Breast epithelium (tissue), 4 donors: ENCODE data around the gene CDV3. TPM values are rescaled to one million over a fixed set of nuclear protein-coding genes. Genes with fewer than 3 reads are reported as not detected.

ENCODE experiments used
- DNase-seq, 2 donors: peaks; one replicate each; pipeline ENCODE4 v3.0.0-alpha.2; 2019; ENCODE audit warnings: low spot score in 2 of 2
- H3K27ac ChIP-seq, 2 donors: fragments of 200-600 bp; sonication (generic) in 1 of 2; one replicate each; pipeline ENCODE4 v1.5.1; 2016 to 2019; ENCODE audit warnings: mild to moderate bottlenecking in 1 of 2
- H3K27me3 ChIP-seq, 2 donors: fragments of 200-600 bp; sonication (generic) in 1 of 2; one replicate each; pipeline versions ENCODE4 v1.5.1 to v1.6.0; 2017 to 2019; ENCODE audit warnings: control low read depth in 1 of 2, mild to moderate bottlenecking in 1 of 2
- H3K36me3 ChIP-seq: fragments of 200-600 bp; one replicate; pipeline ENCODE4 v1.5.1; 2019
- H3K4me1 ChIP-seq, 2 donors: fragments of 200-600 bp; sonication (generic); one replicate each; pipeline ENCODE4 v1.5.1; 2016 to 2019; ENCODE audit warnings: control low read depth in 1 of 2
- H3K4me3 ChIP-seq, 3 donors: fragments of 200-600 bp; sonication (generic); 1 replicate in 2 of 3; 2 replicates in 1 of 3; pipeline ENCODE4 v1.5.1; 2016 to 2019; ENCODE audit warnings: mild to moderate bottlenecking in 3 of 3, moderate library complexity in 2 of 3
- H3K9me3 ChIP-seq, 2 donors: fragments of 200-600 bp; sonication (generic) in 1 of 2; one replicate each; pipeline ENCODE4 v1.5.1; 2016 to 2019; ENCODE audit warnings: control low read depth in 1 of 2
- CTCF ChIP-seq, 3 donors: fragments of 450-650 bp; IDR thresholded peaks; one replicate each; pipeline ENCODE4 v1.5.1; 2016 to 2017; ENCODE audit warnings: antibody characterized with exemption in 3 of 3, mild to moderate bottlenecking in 3 of 3, moderate library complexity in 3 of 3
- POLR2A ChIP-seq: fragments of 450-650 bp; IDR thresholded peaks from one replicate; pipeline ENCODE4 v1.6.1; 2016; ENCODE audit warnings: antibody characterized with exemption, mild to moderate bottlenecking, moderate library complexity
- POLR2AphosphoS5 ChIP-seq, 3 donors: sonication (generic); formaldehyde crosslinking; IDR thresholded peaks; one replicate each; pipeline ENCODE4 v1.6.1; 2017; ENCODE audit warnings: antibody characterized with exemption in 3 of 3
- intact Hi-C: fragments of 100-400 bp; cut with DNase I; formaldehyde crosslinking; loops from one replicate; pipeline ENCODE4 v1.15.1; 2023; ENCODE audit warnings: low total_unique reads
- total RNA-seq, 3 donors: library from RNA; depleted of rRNA; stranded (reverse); fragments of >200 nt; gene quantifications; one replicate each; pipeline ENCODE4 v1.1.0, GENCODE V29; 2016

CDV3 gene
- total RNA-seq, 3 donors from 2014 or later = 119 to 188 (median 141) TPM

GRCh38 chr3:133598405-133598804 lies 24.9 kb downstream of the CDV3 start:
- TF ChIP-seq POLR2A (no peak), POLR2AphosphoS5 (IDR thresholded peaks at IDR 0.05) (no peak), CTCF (IDR thresholded peaks at IDR 0.05) (no peak)
- no peaks in the 10 kb centered on the region for H3K27me3 ChIP-seq
- intact Hi-C loops = no loop called here
- DNase-seq = no peak
- no peak overlapping the region for H3K27ac ChIP-seq
- no peaks in the 10 kb centered on the region for H3K9me3 ChIP-seq
- H3K4me3 ChIP-seq = no peak overlapping the region
- H3K36me3 ChIP-seq = no peaks in the 10 kb centered on the region
- H3K4me1 ChIP-seq = no peaks in the 10 kb centered on the region

DNA sequence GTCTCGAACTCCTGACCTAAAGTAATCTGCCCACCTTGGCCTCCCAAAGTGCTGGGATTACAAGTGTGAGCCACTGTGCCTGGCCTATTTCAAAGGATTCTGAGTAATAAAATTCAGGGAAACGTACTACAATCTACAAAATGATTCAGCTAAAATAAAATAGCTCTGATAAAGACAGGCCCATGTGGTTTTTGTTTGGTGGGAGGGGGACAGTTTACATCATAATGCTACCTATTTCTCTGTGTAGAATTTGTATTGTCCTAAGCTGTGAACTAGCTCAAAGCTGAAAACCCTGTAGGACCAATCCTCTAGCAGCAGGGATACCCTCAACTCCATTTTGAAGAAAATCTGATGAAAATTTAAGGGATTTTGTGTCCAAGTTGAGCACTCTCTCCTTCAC lies 25.8 kb downstream of the CDV3 start:
- H3K27me3 ChIP-seq = no peaks in the 10 kb centered on the region
- H3K4me1 ChIP-seq = no peaks in the 10 kb centered on the region
- H3K27ac ChIP-seq = no peak overlapping the region
- H3K36me3 ChIP-seq = no peaks in the 10 kb centered on the region
- H3K4me3 ChIP-seq = no peak overlapping the region
- DNase-seq = no peak
- H3K9me3 ChIP-seq = no peaks in the 10 kb centered on the region
- TF ChIP-seq POLR2A (no peak), CTCF (IDR thresholded peaks at IDR 0.05) (no peak), POLR2AphosphoS5 (IDR thresholded peaks at IDR 0.05) (no peak)
- intact Hi-C loops = no loop called here

GRCh38 chr3:133600572-133601081 lies 27.1 kb downstream of the CDV3 start:
- H3K9me3 ChIP-seq = no peaks in the 10 kb centered on the region
- intact Hi-C loops = no loop called here
- no peaks in the 10 kb centered on the region for H3K27me3 ChIP-seq
- no peaks in the 10 kb centered on the region for H3K4me1 ChIP-seq
- TF ChIP-seq POLR2AphosphoS5 (IDR thresholded peaks at IDR 0.05) (no peak), POLR2A (no peak), CTCF (IDR thresholded peaks at IDR 0.05) (no peak)
- H3K4me3 ChIP-seq = no peak overlapping the region
- no peak for DNase-seq
- no peak overlapping the region for H3K27ac ChIP-seq
- no peaks in the 10 kb centered on the region for H3K36me3 ChIP-seq

DNA sequence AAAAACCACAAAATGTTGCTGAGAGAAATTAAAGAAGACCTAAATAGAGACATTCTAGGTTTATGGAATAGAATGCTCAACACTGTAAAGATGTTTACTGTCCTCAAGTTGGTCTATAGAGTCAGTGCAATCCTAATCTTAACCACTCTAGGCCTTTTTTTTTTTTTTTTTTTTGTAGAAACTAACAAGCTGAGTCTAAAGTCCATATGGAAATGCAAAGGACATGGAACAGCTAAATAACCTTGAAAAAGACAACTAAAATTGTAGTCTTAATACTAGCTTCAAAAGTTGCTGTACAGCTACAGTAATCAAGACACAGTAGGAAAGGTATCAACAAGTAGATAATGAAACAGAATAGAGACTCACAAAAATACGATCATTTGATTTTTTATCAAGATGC lies 32.9 kb downstream of the CDV3 start:
- Histone ChIP-seq H3K27ac (no peak overlapping the region), H3K36me3 (no peaks in the 10 kb centered on the region), H3K4me3 (no peak overlapping the region), H3K27me3 (no peaks in the 10 kb centered on the region), H3K4me1 (no peaks in the 10 kb centered on the region), H3K9me3 (no peaks in the 10 kb centered on the region)
- no peak for DNase-seq
- intact Hi-C loops = no loop called here
- no peak for TF ChIP-seq POLR2AphosphoS5 (IDR thresholded peaks at IDR 0.05)
- no peak for TF ChIP-seq POLR2A
- TF ChIP-seq CTCF (IDR thresholded peaks at IDR 0.05) = no peak

DNA sequence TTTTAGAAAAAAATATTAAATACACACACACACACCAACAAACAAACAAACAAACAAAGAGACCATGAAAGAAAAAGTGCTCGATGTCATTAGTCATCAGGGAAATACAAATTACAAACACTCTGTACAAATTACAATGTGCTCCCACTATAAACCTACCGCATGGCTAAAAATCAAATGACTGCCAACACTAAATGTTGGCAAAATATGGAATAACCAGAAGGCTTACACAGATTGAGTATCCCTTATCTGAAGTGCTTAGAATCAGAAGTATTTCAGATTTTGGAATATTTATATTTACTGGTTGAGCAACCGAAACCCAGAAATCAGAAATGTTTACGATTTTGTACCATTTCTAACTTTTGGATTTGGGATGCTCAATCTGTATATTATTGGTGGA lies 33.4 kb downstream of the CDV3 start:
- no peak for TF ChIP-seq CTCF (IDR thresholded peaks at IDR 0.05)
- TF ChIP-seq POLR2AphosphoS5 (IDR thresholded peaks at IDR 0.05) = no peak
- no peak for TF ChIP-seq POLR2A
- intact Hi-C loops = no loop called here
- no peaks in the 10 kb centered on the region for H3K36me3 ChIP-seq
- H3K4me1 ChIP-seq = no peaks in the 10 kb centered on the region
- no peak overlapping the region for H3K4me3 ChIP-seq
- no peaks in the 10 kb centered on the region for H3K9me3 ChIP-seq
- DNase-seq = no peak
- no peaks in the 10 kb centered on the region for H3K27me3 ChIP-seq
- H3K27ac ChIP-seq = no peak overlapping the region
